ENCODE results near the gene FCHSD2. TPM values are rescaled to one million over a fixed set of nuclear protein-coding genes. Genes with fewer than 3 reads are reported as not detected.

The FCHSD2 gene
- total and polyA plus RNA-seq, 2 of the 8 experiments (the other 6 are each of a cell fraction or from before 2014, with no cell fraction given): 4.1 to 7.8 TPM

DNA sequence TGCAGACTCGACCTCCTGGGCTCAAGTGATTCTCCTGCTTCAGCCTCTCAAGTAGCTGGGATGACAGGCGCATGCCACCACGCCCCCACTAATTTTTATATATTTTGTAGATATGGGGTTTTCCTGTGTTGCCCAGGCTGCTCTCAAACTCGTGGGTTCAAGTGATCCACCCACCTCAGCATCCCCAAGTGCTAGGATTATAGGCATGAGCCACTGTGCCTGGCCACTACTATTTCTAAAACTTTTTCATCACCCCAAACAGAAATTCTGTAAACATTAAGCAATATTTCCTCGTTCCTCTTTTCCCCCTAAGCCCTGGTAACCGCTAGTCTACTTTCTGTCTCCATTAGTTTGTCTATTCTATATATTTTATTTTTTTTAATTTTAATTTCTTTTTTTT, 336.9 kb downstream of the FCHSD2 start (continued):
- TF ChIP-seq, protein P1, sequence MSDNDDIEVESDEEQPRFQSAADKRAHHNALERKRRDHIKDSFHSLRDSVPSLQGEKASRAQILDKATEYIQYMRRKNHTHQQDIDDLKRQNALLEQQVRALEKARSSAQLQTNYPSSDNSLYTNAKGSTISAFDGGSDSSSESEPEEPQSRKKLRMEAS (IDR thresholded peaks at IDR 0.05): no peak
- no peak for TF ChIP-seq CBX8 (IDR thresholded peaks at IDR 0.05; ENCODE audit: borderline replicate concordance, low read depth, low read length)
- TF ChIP-seq TEAD4 (IDR thresholded peaks at IDR 0.05; ENCODE audit: low read depth, low read length): no peak
